Epidermal melanocyte (primary cell): ENCODE results near the gene ARPIN.
"Not testable (repeated sequence)": the region's sequence is repeated elsewhere in the genome, so short reads cannot be mapped to it uniquely, and the experiment has no call there.

ENCODE experiments used
- DNase-seq: peaks from one replicate; pipeline ENCODE4 v3.0.0; 2011; ENCODE audit warnings: low spot score; ENCODE audit not compliant: insufficient read length

The ARPIN gene

GRCh38 chr15:89912674-89913396, at the start of gene ARPIN:
TSS of gene ARPIN (minus strand) at chr15:89912952. CDS start at chr15:89912835, 117 bp downstream.
- peak; percentile 83 for DNase-seq

- no peak for DNase-seq
Observed at GRCh38 chr15:89958107-89958805, 45.5 kb upstream of the ARPIN start.

- DNase-seq, result not testable (repeated sequence)
Observed at GRCh38 chr15:89955449-89955998, 42.8 kb upstream of the ARPIN start.

GRCh38 chr15:89954541-89954940, 41.8 kb upstream of the ARPIN start:
- DNase-seq, result no peak

GRCh38 chr15:89948796-89949195, 36.0 kb upstream of the ARPIN start:
- peak; percentile 28 for DNase-seq

- DNase-seq, result no peak
Observed at GRCh38 chr15:89947385-89947784, 34.6 kb upstream of the ARPIN start.

GRCh38 chr15:89946681-89947299, 34.0 kb upstream of the ARPIN start:
- no peak for DNase-seq

- not testable (repeated sequence) for DNase-seq
Observed at GRCh38 chr15:89943721-89944120, 31.0 kb upstream of the ARPIN start.

- DNase-seq, result no peak
Observed at GRCh38 chr15:89939910-89940309, 27.2 kb upstream of the ARPIN start.

- not testable (repeated sequence) for DNase-seq
Observed at GRCh38 chr15:89939377-89939776, 26.6 kb upstream of the ARPIN start.

GRCh38 chr15:89937365-89938350, 24.9 kb upstream of the ARPIN start:
- DNase-seq, result no peak

- DNase-seq, result no peak
Observed at GRCh38 chr15:89936786-89937265, 24.1 kb upstream of the ARPIN start.

- no peak for DNase-seq
Observed at GRCh38 chr15:89936051-89936785, 23.5 kb upstream of the ARPIN start.

GRCh38 chr15:89932880-89933279, 20.1 kb upstream of the ARPIN start:
- no peak for DNase-seq

GRCh38 chr15:89928421-89928820, 15.7 kb upstream of the ARPIN start:
- no peak for DNase-seq

GRCh38 chr15:89926158-89926557, 13.4 kb upstream of the ARPIN start:
- DNase-seq, result no peak

GRCh38 chr15:89917442-89918101, 4.8 kb upstream of the ARPIN start:
- DNase-seq, result no peak

GRCh38 chr15:89916660-89917059, 3.9 kb upstream of the ARPIN start:
- no peak for DNase-seq

GRCh38 chr15:89912145-89912673, 543 bp downstream of the ARPIN start:
- DNase-seq, result peak; percentile 41
